ENCODE data around the gene KLHDC4.

- TF ChIP-seq, protein P1, sequence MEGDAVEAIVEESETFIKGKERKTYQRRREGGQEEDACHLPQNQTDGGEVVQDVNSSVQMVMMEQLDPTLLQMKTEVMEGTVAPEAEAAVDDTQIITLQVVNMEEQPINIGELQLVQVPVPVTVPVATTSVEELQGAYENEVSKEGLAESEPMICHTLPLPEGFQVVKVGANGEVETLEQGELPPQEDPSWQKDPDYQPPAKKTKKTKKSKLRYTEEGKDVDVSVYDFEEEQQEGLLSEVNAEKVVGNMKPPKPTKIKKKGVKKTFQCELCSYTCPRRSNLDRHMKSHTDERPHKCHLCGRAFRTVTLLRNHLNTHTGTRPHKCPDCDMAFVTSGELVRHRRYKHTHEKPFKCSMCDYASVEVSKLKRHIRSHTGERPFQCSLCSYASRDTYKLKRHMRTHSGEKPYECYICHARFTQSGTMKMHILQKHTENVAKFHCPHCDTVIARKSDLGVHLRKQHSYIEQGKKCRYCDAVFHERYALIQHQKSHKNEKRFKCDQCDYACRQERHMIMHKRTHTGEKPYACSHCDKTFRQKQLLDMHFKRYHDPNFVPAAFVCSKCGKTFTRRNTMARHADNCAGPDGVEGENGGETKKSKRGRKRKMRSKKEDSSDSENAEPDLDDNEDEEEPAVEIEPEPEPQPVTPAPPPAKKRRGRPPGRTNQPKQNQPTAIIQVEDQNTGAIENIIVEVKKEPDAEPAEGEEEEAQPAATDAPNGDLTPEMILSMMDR (IDR thresholded peaks at IDR 0.05) = no peak
- no peak for TF ChIP-seq POLR2A (IDR thresholded peaks at IDR 0.05)
Observed at GRCh38 chr16:87746178-87746577, 19.6 kb downstream of the KLHDC4 start.
